HG02943 (cell line): ENCODE data around the gene MTPN.

Experiments used
- ATAC-seq: cut with Tn5 transposase; IDR thresholded peaks from one replicate; pipeline ENCODE4 v1.9.1; 2021; ENCODE audit warnings: mild to moderate bottlenecking, low read depth, moderate library complexity; ENCODE audit not compliant: unreplicated experiment

Gene MTPN

DNA sequence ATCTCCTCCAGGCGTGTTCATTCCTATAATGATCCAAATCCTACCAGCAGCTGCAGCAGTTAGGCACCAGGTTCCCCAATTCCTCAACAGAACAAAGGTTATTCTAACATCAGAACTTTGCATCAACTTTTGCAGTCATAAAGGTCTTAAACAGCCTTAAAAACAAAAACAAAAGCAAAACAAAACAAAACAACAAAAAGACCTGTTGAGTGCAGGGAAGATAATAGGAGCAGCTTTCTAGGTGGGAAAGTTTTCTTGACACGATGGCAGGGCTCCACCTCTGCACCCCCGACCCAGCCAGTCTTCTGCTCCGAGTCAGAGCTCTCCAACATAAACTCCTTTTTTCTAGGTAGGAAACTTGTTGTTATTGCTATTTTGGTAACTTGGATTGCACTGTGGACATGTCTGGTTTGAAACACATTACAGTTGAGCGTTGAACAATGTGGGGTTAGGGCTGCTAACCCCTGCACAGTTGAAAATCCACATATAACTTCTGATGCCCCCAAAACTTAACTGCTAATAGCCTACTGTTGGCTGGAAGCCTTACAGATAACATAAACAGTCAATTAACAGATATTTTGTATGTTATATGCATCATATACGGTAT, 77.6 kb downstream of the MTPN start:
- no peak for ATAC-seq

GRCh38 chr7:135898226-135898625, 78.9 kb downstream of the MTPN start:
- no peak for ATAC-seq

- no peak for ATAC-seq
Observed at GRCh38 chr7:135894816-135895215, 82.3 kb downstream of the MTPN start.

GRCh38 chr7:135889823-135890222, 87.3 kb downstream of the MTPN start:
- ATAC-seq, result no peak

DNA sequence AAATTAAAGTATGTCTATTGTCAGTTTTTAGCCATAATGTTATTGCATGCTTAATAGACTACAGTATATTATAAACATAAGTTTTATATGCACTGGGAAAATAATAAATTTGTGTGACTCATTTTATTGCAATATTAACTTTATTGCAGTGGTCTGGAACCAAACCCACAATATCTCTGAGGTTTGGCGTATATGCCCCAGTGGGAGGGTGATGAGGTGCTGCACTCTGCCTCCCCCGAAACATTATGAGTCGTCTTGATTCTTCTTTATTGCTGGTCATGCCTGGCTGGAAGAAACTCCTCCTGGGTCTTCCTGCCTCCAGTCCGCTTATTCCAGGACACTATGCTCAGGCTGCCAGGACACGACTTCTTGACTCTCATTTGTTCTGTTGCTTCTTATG, 88.4 kb downstream of the MTPN start:
- no peak for ATAC-seq

DNA sequence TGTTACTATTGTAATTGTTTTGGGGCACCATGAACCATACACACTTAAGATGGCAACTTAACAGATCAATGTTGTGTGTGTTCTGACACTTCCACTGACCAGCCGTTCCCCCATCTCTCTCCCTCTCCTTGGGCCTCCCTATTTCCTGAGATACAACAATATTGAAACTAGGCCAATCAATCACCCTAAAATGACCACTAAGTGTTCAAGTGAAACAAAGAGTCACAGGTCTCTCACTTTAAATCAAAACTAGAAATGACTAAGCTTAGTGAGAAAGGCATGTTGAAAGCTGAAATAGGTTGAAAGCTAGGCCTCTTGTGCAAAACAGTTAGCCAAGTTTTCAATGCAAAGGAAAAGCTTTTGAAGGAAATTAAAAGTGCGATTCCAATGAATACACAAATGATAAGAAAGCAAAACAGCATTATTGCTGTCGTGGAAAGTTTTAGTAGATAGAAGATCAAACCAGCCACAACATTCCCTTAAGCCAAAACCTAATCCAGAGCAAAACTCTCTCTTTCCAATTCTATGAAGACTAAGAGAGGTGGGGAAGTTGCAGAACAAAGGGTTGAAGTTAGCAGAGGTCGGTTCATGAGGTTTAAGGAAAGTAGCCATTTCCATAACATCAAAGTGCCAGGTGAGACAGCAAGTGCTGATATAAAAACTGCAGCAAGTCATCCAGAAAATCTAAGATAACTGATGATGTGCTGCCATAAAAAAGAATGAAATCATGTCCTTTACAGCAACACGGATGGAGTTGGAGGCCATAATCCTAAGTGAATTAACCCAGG, 90.6 kb downstream of the MTPN start:
- no peak for ATAC-seq

DNA sequence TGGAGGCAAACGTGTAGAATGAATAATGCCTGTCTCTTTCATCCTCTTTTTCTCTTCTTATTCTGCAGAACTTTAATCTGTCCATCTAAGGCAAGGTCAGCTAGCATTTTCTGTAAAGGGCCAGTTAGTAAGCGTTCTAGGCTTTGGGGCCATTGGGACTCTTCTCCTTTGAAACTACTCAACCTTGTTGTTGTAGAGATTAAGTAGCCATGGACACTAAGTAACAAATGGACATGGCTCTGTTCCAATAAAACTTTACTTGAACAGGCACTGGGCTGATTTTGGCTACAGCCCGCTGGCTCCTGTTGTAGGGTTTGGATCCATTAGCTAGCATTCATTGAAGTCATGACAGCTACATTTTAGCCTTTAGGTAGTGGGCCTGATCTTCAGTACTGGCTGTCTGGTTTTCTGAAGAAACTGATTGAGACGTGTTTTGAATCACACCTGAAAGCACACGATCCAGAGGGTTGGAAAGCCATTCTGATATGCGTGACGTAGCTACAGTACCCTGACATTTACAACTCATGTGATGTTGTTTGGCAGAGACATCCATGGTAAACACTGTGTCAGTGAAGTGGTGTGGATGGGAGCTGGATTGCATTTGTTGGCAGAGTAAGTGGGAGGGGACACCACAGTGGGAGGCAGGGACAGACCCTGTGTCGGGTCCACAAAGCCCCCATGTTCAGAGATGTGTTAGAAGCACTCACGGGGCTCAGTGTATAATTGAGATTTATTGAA, 92.5 kb downstream of the MTPN start:
- no peak for ATAC-seq

DNA sequence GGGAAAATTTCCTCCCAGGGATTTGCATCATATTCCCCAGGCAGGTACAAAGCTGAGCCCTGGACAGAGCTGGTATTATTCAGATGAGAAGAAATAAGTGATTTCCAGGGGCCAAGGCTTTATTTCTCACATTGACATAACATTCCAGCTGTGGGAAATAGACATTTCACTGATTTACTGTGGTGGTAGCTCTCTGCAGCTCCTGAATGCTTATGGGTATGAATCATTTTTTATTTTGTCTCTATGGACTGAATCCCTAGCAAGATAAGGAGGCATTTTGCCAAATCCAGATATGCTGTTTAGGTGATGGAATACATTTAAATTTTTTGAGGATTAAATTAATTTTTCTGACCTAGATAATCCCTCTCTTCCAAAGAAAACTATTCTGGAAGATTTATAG, 97.9 kb downstream of the MTPN start:
- ATAC-seq, result no peak

DNA sequence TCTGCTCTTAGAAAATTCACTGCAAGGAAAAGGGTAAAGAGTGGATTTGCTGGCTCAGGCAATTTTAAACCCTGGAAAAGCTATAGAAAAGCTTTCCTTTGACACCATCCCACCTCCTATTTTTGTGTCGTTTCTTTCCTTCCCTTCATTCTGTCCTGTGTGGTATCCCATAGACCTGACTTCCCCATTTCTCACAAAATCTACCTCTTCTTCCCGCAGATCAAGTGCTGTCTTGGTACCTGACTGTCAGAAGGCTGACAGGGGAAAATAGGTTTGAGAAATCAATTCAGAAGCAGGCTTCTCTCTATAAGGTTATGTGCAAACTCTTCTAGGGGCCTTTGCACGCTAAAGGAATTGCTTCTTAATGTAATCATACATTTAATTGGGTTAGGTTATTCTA, 98.9 kb downstream of the MTPN start:
- ATAC-seq, result no peak

DNA sequence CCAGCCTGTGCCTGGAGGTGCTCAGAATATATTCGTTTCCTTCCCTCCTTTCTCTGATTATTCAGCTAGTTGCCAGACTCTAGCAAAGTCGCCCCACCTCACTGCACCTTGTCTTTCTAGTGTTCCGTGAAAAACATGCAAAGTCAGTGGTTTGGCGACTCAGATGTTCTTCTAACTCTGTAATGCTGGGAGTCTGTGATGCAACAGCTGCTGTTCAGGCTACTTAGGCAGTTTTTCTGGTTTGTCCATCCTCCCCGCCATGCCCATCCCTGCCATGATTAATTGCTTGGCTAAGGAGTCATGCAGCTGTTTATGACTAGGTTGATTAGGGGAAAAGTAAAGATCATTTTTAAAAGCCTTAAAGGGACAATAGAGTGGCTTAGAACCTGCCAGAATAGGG, 99.4 kb downstream of the MTPN start:
- ATAC-seq, result no peak
